HepG2 (cell line): Measurements from ENCODE around the gene CTNND1. TPM values are rescaled to one million over a fixed set of nuclear protein-coding genes. Genes with fewer than 3 reads are reported as not detected.

Source experiments
- ATAC-seq: fragments of 200-7000 bp; cut with Tn5 transposase; 3 replicates; pipeline ENCODE4 v1.9.1; 2020; ENCODE audit warnings: mild to moderate bottlenecking, moderate library complexity
- BruUV-seq: library from RNA; stranded (reverse); fragments of 400-500 nt; replicated peaks from 2 replicates; lab custom pipeline; 2021; lab: Mats Ljungman, UMichigan
- CTCF ChIA-PET: fragments of 300-600 bp; formaldehyde crosslinking; extraction: SDS; loops from one replicate; lab custom pipeline; 2021; ENCODE audit warnings: low total read pairs, inconsistent platforms, low intra/inter-chr PET ratio; lab: Yijun Ruan, JAX
- POLR2A ChIA-PET: fragments of 350-600 bp; sonication (Branson Sonifier 250); formaldehyde crosslinking; loops from one replicate; lab custom pipeline; 2020; ENCODE audit warnings: antibody characterized with exemption, inconsistent platforms; lab: Yijun Ruan, JAX
- DNase-seq: peaks from one replicate; pipeline ENCODE4 v3.0.0-alpha.2; 2015; ENCODE audit warnings: low spot score
- FAIRE-seq: peaks from 3 replicates; lab custom pipeline; 2011; peaks lifted over from hg19 to GRCh38; lab: Jason Lieb, UNC
- H2AFZ ChIP-seq: one replicate; pipeline ENCODE4 v1.6.1; 2011; ENCODE audit warnings: low read length, inconsistent platforms
- H3K27ac ChIP-seq: fragments of 300-600 bp; 3 replicates; pipeline ENCODE4 v1.8.0; 2011; ENCODE audit warnings: mixed run types, mild to moderate bottlenecking, mixed read lengths, low read length, inconsistent platforms; ENCODE audit not compliant: insufficient read depth; ENCODE audit errors: extremely low read length
- H3K27me3 ChIP-seq, 2 experiments: fragments of 200-600 bp in 1 of 2; 2 replicates in 1 of 2; 3 replicates in 1 of 2; pipeline versions ENCODE4 v1.6.0 to v1.8.0; 2011; ENCODE audit warnings: low read length in 2 of 2, mild to moderate bottlenecking in 2 of 2, moderate library complexity in 2 of 2, inconsistent platforms in 1 of 2; ENCODE audit not compliant: insufficient read depth in 2 of 2, control insufficient read depth in 1 of 2
- H3K36me3 ChIP-seq, 2 experiments: fragments of 200-600 bp in 1 of 2; replicated peaks in 1 of 2; 2 replicates in 1 of 2; 3 replicates in 1 of 2; pipeline versions ENCODE4 v1.5.1 to v1.8.0; 2011; ENCODE audit warnings: low read length in 2 of 2, inconsistent platforms in 1 of 2; ENCODE audit not compliant: insufficient read depth in 2 of 2, control insufficient read depth in 1 of 2
- H3K4me1 ChIP-seq: 2 replicates; pipeline ENCODE4 v1.5.1; 2012; ENCODE audit warnings: low read length, inconsistent platforms; ENCODE audit not compliant: insufficient read depth
- H3K4me2 ChIP-seq: 2 replicates; pipeline ENCODE4 v1.6.0; 2011; ENCODE audit warnings: low read depth, low read length, inconsistent platforms
- H3K4me3 ChIP-seq, 3 experiments: fragments of 200-600 bp in 1 of 3; sonication (generic), shearing (Covaris generic) in 1 of 3; replicated peaks in 1 of 3; 2 replicates each; pipeline ENCODE4 v1.5.1; 2011 to 2016; ENCODE audit warnings: low read length in 3 of 3, inconsistent platforms in 2 of 3, low read depth in 2 of 3, mild to moderate bottlenecking in 2 of 3, control low read depth in 1 of 3, mixed read lengths in 1 of 3; ENCODE audit not compliant: insufficient read depth in 1 of 3
- H3K79me2 ChIP-seq: one replicate; pipeline ENCODE4 v1.6.1; 2011; ENCODE audit warnings: low read length, inconsistent platforms; ENCODE audit not compliant: insufficient read depth
- H3K9ac ChIP-seq: 2 replicates; pipeline ENCODE4 v1.6.0; 2011; ENCODE audit warnings: mild to moderate bottlenecking, low read depth, low read length, inconsistent platforms; ENCODE audit not compliant: insufficient read depth
- H3K9me3 ChIP-seq: 2 replicates; pipeline ENCODE4 v1.5.1; 2012; ENCODE audit warnings: mild to moderate bottlenecking, low read length
- H4K20me1 ChIP-seq: 2 replicates; pipeline ENCODE4 v1.6.0; 2011; ENCODE audit warnings: inconsistent platforms, mild to moderate bottlenecking, low read length, moderate library complexity; ENCODE audit not compliant: insufficient read depth
- EHMT2 ChIP-seq: fragments of 200-600 bp; sonication (generic); IDR thresholded peaks from 2 replicates; pipeline ENCODE4 v1.7.0; 2017; ENCODE audit warnings: antibody characterized with exemption, low read depth, low read length, borderline replicate concordance
- FLYWCH1 ChIP-seq: sonication (generic); formaldehyde crosslinking; IDR thresholded peaks from 2 replicates; pipeline ENCODE4 v1.8.1; 2023; ENCODE audit warnings: mild to moderate bottlenecking, missing genetic modification reagents
- GPBP1L1 ChIP-seq: sonication (generic); formaldehyde crosslinking; IDR thresholded peaks from 2 replicates; pipeline ENCODE4 v1.5.0; 2020; ENCODE audit warnings: mild to moderate bottlenecking, missing genetic modification reagents
- HNF4G ChIP-seq, 2 experiments: sonication (generic) in 1 of 2; formaldehyde crosslinking in 1 of 2; IDR thresholded peaks; 2 replicates each; pipeline versions ENCODE4 v1.4.0 to v1.6.1; 2011 to 2020; ENCODE audit warnings: borderline replicate concordance in 2 of 2, low read depth in 2 of 2, mild to moderate bottlenecking in 2 of 2, low read length in 1 of 2, missing genetic modification reagents in 1 of 2, moderate library complexity in 1 of 2
- MEF2D ChIP-seq: sonication (generic); formaldehyde crosslinking; IDR thresholded peaks from 2 replicates; pipeline ENCODE4 v1.5.1; 2020; ENCODE audit warnings: mild to moderate bottlenecking, missing genetic modification reagents
- NCOA2 ChIP-seq: sonication (generic); formaldehyde crosslinking; IDR thresholded peaks from 2 replicates; pipeline ENCODE4 v1.8.0; 2022; ENCODE audit warnings: inconsistent platforms
- NCOR1 ChIP-seq: fragments of 200-600 bp; sonication (generic); IDR thresholded peaks from 2 replicates; pipeline ENCODE4 v1.7.0; 2017; ENCODE audit warnings: antibody characterized with exemption, low read length, borderline replicate concordance
- NR3C1 ChIP-seq: sonication (generic); formaldehyde crosslinking; IDR thresholded peaks from 2 replicates; pipeline ENCODE4 v1.4.0; 2020; ENCODE audit warnings: missing genetic modification reagents
- XRCC5 ChIP-seq: fragments of 200-400 bp; formaldehyde crosslinking; optimal IDR thresholded peaks from 2 replicates; pipeline ENCODE3; 2017; ENCODE audit warnings: mild to moderate bottlenecking, low read length
- ZC3H13 ChIP-seq: sonication (generic); formaldehyde crosslinking; IDR thresholded peaks from 2 replicates; pipeline ENCODE4 v1.8.1; 2023; ENCODE audit warnings: mild to moderate bottlenecking, missing genetic modification reagents, moderate library complexity
- ZNF614 ChIP-seq: IDR thresholded peaks from 2 replicates; pipeline ENCODE4 v1.6.1; 2018; ENCODE audit warnings: missing biosample characterization, missing genetic modification reagents, inconsistent platforms, borderline replicate concordance
- ZNF768 ChIP-seq: sonication (generic); formaldehyde crosslinking; IDR thresholded peaks from 2 replicates; pipeline ENCODE4 v1.4.0; 2020; ENCODE audit warnings: missing genetic modification reagents
- ZSCAN29 ChIP-seq: sonication (generic); formaldehyde crosslinking; conservative IDR thresholded peaks from 2 replicates; pipeline ENCODE4 v1.4.0; 2020; ENCODE audit warnings: mild to moderate bottlenecking, missing genetic modification reagents
- WGBS: methylation state at CpG from one replicate; pipeline ENCODE4 v1.1.6; 2017; ENCODE audit warnings: low lambda C conversion rate; 5-methylcytosine and 5-hydroxymethylcytosine counted together
- in situ Hi-C: cut with HindIII; loops from 2 replicates; pipeline ENCODE4 v1.10.0; 2017; ENCODE audit warnings: low pct_unique_long_range_greater_than_20kb; ENCODE audit not compliant: extremely low pct_ligation_motif_present
- intact Hi-C: fragments of 100-400 bp; cut with micrococcal nuclease; formaldehyde crosslinking; loops from one replicate; pipeline ENCODE4 v1.10.0; 2022; ENCODE audit not compliant: unreplicated experiment
- polyA plus RNA-seq, 8 experiments: library from polyadenylated mRNA; depleted of rRNA in 3 of 8; stranded (reverse) in 7 of 8; unstranded in 1 of 8; fragments of >200 nt; fragmentation: Illumina TruSeq in 4 of 8; extraction: Trizol in 4 of 8; gene quantifications; 2 replicates each; pipeline versions ENCODE4 v1.2.1 to v1.2.3, GENCODE V29; 2011 to 2016; ENCODE audit warnings: low read depth in 4 of 8, missing spikeins in 1 of 8, mixed read lengths in 1 of 8; ENCODE audit not compliant: insufficient read depth in 1 of 8
- total RNA-seq, 5 experiments: library from RNA; depleted of rRNA; stranded (reverse); fragments of >200 nt; fragmentation: Illumina TruSeq; extraction: Trizol; gene quantifications; 2 replicates each; pipeline ENCODE4 v1.2.3, GENCODE V29; 2016; ENCODE audit warnings: low read depth in 1 of 5

The CTNND1 gene
- total and polyA plus RNA-seq, 2 of the 13 experiments (the other 11 are each of a cell fraction or from before 2014, with no cell fraction given), result 117 to 128 TPM

GRCh38 chr11:57787006-57787604 is 25.5 kb downstream of the CTNND1 start:
- no peaks in the 10 kb centered on the region for H3K9me3 ChIP-seq
- H3K4me1 ChIP-seq, result peaks cover 97% of the 10 kb centered on the region
- FAIRE-seq, result no peak
- no peak overlapping the region; the same call in 1 of the 2 replicates for H3K9ac ChIP-seq
- peak overlapping the region; percentile 46; the same call in 1 of the 2 replicates for H3K4me2 ChIP-seq
- H3K79me2 ChIP-seq, result peaks cover 96% of the 10 kb centered on the region
- CTCF ChIA-PET, result no interaction called here
- TF ChIP-seq FLYWCH1 (CRISPR knock-in tag) (no peak), ZC3H13 (no peak), ZSCAN29 (CRISPR knock-in tag) (no peak), EHMT2 (0 out of 2 replicates have a peak, but pooled peaks have one; percentile 1)
- H3K27me3 ChIP-seq, result no peaks in the 10 kb centered on the region
- ATAC-seq, result no peak
- in situ Hi-C loops (no loop called here), intact Hi-C loops (no loop called here)
- WGBS, result 82% methylated on average over 4 of the region's 4 CpGs
- H3K36me3 ChIP-seq, result peaks cover 4 to 16% of the 10 kb centered on the region in 2 experiments
- no peak overlapping the region for H2AFZ ChIP-seq
- peak overlapping the region; percentile 69 for H3K27ac ChIP-seq
- no TSS peak for BruUV-seq
- no peak overlapping the region for H3K4me3 ChIP-seq
- peaks cover 40% of the 10 kb centered on the region for H4K20me1 ChIP-seq
- no peak for DNase-seq
- POLR2A ChIA-PET, result interaction anchor here (1.3 to 2.9 kb wide), 3 partner anchors 8 to 26 kb away, joined by 3 to 31 read pairs (median 6); partner anchors contain the start of gene CTNND1

- Histone ChIP-seq H3K9me3 (no peaks in the 10 kb centered on the region), H2AFZ (no peak overlapping the region), H3K79me2 (peaks cover 96% of the 10 kb centered on the region), H3K9ac (peak overlapping the region; percentile 2; the same call in 1 of the 2 replicates), H3K4me1 (peaks cover 97% of the 10 kb centered on the region), H3K27ac (peak overlapping the region; percentile 69), H3K4me2 (peak overlapping the region; percentile 46), H3K4me3 (no peak overlapping the region), H3K36me3 (peaks cover 4 to 19% of the 10 kb centered on the region in 2 experiments), H3K27me3 (no peaks in the 10 kb centered on the region), H4K20me1 (peaks cover 46% of the 10 kb centered on the region)
- WGBS, result 56% methylated on average over 6 of the region's 6 CpGs
- in situ Hi-C loops, result no loop called here
- ChIA-PET CTCF (no interaction called here), POLR2A (interaction anchor here (0.6 to 2.9 kb wide), 8 partner anchors 9 to 47 kb away, joined by 3 to 31 read pairs (median 4); partner anchors contain the start of genes CTNND1 and SELENOH)
- ATAC-seq (peak; percentile 57), FAIRE-seq (no peak), DNase-seq (peak; percentile 32)
- BruUV-seq, result no TSS peak
- intact Hi-C loops, result no loop called here
- TF ChIP-seq ZNF614 (CRISPR knock-in tag) (no peak), GPBP1L1 (CRISPR knock-in tag) (no peak), XRCC5 (no peak), NCOA2 (CRISPR knock-in tag) (peak; percentile 38; the same call in 1 of the 2 replicates), EHMT2 (0 out of 2 replicates have a peak, but pooled peaks have one; percentile 17), ZNF768 (CRISPR knock-in tag) (no peak), NR3C1 (CRISPR knock-in tag) (no peak), NCOR1 (peak; percentile 76), MEF2D (no peak), HNF4G (IDR thresholded peaks at IDR 0.05; ENCODE audit: borderline replicate concordance, low read depth, low read length) (peak; percentile 77), HNF4G (CRISPR knock-in tag; IDR thresholded peaks at IDR 0.05; ENCODE audit: borderline replicate concordance, low read depth) (no peak)
These were observed 26.5 kb downstream of the CTNND1 start for GRCh38 chr11:57787920-57788702.
